ENCODE results near the gene ARHGAP9. TPM values are rescaled to one million over a fixed set of nuclear protein-coding genes. Genes with fewer than 3 reads are reported as not detected.
A peak's percentile ranks its signal among the peaks of the same experiment; 100 is the strongest.

ARHGAP9 gene
- total RNA-seq, 2 experiments from 2014 or later: 243 to 248 TPM

DNA sequence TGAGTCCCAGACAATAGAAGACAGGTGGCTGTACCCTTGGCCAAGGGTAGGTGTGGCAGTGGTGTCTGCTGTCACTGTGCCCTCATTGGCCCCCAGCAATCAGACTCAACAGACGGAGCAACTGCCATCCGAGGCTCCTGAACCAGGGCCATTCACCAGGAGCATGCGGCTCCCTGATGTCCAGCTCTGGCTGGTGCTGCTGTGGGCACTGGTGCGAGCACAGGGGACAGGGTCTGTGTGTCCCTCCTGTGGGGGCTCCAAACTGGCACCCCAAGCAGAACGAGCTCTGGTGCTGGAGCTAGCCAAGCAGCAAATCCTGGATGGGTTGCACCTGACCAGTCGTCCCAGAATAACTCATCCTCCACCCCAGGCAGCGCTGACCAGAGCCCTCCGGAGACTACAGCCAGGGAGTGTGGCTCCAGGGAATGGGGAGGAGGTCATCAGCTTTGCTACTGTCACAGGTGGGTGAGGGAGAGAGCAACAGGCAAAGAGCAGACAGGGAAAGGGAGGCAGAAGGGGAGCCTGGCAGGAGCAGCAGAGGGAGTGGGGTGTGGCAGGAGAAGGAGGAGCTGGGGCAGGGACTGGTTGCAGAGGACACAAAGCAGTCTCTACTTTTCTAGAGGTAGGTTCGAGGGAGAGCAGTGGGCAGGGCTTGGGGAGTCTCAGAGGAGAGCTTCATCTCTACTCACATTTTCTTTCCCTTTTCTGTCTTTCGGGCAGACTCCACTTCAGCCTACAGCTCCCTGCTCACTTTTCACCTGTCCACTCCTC lies 24.1 kb downstream of the ARHGAP9 start:
- Mint-ChIP-seq H3K27ac (peak overlapping the region; percentile 74), H3K9me3 (ENCODE audit: insufficient read depth) (no peaks in the 10 kb centered on the region), H3K4me3 (peak overlapping the region; percentile 65), H3K36me3 (ENCODE audit: low read depth) (no peaks in the 10 kb centered on the region), H3K4me1 (ENCODE audit: low read depth) (peaks cover 51% of the 10 kb centered on the region), H3K27me3 (ENCODE audit: low read depth) (peaks cover 5% of the 10 kb centered on the region)
- ChIA-PET POLR2A (no interaction called here), CTCF (interaction anchor here (0.6 to 7.1 kb wide), 46 partner anchors 9 to 242 kb away, joined by 3 to 145 read pairs (median 4); partner anchors contain the start of genes ARHGAP9, INHBC and SHMT2)
- ATAC-seq (no peak), DNase-seq (no peak)

DNA sequence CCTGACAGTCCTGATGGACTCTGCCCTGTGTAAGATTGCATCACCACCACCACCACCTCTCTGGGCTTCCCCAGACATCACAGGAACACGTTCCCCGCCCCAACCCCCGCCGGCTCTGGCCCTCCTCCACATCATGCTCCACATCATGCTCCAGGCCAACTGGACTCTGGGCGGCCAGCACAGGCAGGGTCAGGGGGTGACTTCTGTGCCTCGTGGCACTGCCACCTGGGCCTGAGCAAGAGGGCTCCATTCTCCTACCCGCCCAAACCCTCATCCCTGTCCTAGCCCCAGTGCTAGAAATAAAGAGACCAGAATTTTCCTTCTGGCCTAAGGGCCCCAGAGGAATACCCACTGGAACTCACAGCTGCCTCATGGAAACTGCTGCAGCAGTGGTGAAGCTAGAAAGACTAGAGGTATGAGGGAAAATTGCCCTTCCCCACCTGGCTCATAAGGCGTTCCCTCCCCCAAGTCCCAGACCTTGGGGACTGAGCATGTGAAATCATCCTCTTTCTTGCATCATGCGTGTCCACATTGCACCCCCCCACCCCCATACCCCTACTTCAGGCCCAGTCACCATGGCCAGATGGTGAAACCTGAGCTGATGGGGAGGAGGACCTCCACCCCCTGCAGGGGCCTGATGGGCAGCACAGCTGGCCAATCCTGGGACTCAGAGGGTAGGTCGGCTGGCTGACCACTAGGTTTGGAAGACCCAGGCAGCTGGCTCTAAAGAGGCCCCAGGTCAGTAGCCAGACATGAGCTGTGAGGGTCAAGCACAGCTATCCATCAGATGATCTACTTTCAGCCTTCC lies 24.9 kb downstream of the ARHGAP9 start, which contains the start of gene INHBE:
Gene INHBE (plus strand): TSS at position 742 of the 808 bp plus-strand sequence. CDS start 230 bp downstream, outside the sequence.
- Mint-ChIP-seq H3K9me3 (ENCODE audit: insufficient read depth) (no peaks in the 10 kb centered on the region), H3K27me3 (ENCODE audit: low read depth) (no peaks in the 10 kb centered on the region), H3K4me3 (peak within 1 kb of the TSS; percentile 65), H3K36me3 (ENCODE audit: low read depth) (no peaks in the 10 kb centered on the region), H3K4me1 (ENCODE audit: low read depth) (peaks cover 45% of the 10 kb centered on the region), H3K27ac (peak within 1 kb of the TSS; percentile 74)
- ATAC-seq (no peak), DNase-seq (no peak)
- ChIA-PET CTCF (interaction anchor here (0.8 to 7.1 kb wide), 35 partner anchors 9 to 241 kb away, joined by 3 to 145 read pairs (median 5); partner anchors contain the start of genes ARHGAP9, INHBC and SHMT2), POLR2A (interaction anchor here (1.0 kb wide), 1 partner anchor 25 kb away, joined by 3 read pairs; no protein-coding TSS in a partner anchor)

DNA sequence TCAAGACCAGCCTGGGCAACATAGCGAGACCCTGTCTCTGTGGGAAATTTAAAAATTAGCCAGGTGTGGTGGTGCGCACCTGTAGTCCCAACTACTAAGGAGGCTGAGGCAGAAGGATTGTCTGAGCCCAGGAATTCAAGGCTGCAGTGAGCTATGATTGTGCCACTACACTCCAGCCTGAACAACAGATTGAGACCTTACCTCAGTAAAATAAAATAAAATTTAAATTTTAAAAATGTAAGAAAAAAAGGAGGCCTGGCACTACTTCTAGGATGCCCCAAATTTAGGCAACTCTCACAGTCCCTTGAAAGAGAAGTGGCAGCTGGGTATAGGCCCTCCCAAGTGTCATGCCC lies 25.5 kb downstream of the ARHGAP9 start:
- no peak overlapping the region for H3K27ac Mint-ChIP-seq
- H3K4me1 Mint-ChIP-seq (ENCODE audit: low read depth): peaks cover 39% of the 10 kb centered on the region
- H3K27me3 Mint-ChIP-seq (ENCODE audit: low read depth): no peaks in the 10 kb centered on the region
- DNase-seq: no peak
- CTCF ChIA-PET: interaction anchor here (0.8 to 7.1 kb wide), 11 partner anchors 9 to 225 kb away, joined by 3 to 145 read pairs (median 8); partner anchors contain the start of gene SHMT2
- no peaks in the 10 kb centered on the region for H3K9me3 Mint-ChIP-seq (ENCODE audit: insufficient read depth)
- no peaks in the 10 kb centered on the region for H3K36me3 Mint-ChIP-seq (ENCODE audit: low read depth)
- no peak for ATAC-seq
- POLR2A ChIA-PET: interaction anchor here (0.7 to 1.0 kb wide), 2 partner anchors 24 to 28 kb away, joined by 3 to 4 read pairs; no protein-coding TSS in a partner anchor
- no peak overlapping the region for H3K4me3 Mint-ChIP-seq

GRCh38 chr12:57452937-57453509 lies 26.6 kb downstream of the ARHGAP9 start:
- H3K4me3 Mint-ChIP-seq: no peak overlapping the region
- H3K4me1 Mint-ChIP-seq (ENCODE audit: low read depth): peaks cover 30% of the 10 kb centered on the region
- ChIA-PET POLR2A (interaction anchor here (1.0 kb wide), 1 partner anchor 10 kb away, joined by 4 read pairs; no protein-coding TSS in a partner anchor), CTCF (interaction anchor here (0.7 to 7.1 kb wide), 38 partner anchors 8 to 240 kb away, joined by 3 to 145 read pairs (median 5); partner anchors contain the start of genes INHBC and SHMT2)
- no peak overlapping the region for H3K27ac Mint-ChIP-seq
- DNase-seq (peak; percentile 70), ATAC-seq (peak; percentile 54)
- H3K27me3 Mint-ChIP-seq (ENCODE audit: low read depth): no peaks in the 10 kb centered on the region
- no peaks in the 10 kb centered on the region for H3K9me3 Mint-ChIP-seq (ENCODE audit: insufficient read depth)
- no peaks in the 10 kb centered on the region for H3K36me3 Mint-ChIP-seq (ENCODE audit: low read depth)

DNA sequence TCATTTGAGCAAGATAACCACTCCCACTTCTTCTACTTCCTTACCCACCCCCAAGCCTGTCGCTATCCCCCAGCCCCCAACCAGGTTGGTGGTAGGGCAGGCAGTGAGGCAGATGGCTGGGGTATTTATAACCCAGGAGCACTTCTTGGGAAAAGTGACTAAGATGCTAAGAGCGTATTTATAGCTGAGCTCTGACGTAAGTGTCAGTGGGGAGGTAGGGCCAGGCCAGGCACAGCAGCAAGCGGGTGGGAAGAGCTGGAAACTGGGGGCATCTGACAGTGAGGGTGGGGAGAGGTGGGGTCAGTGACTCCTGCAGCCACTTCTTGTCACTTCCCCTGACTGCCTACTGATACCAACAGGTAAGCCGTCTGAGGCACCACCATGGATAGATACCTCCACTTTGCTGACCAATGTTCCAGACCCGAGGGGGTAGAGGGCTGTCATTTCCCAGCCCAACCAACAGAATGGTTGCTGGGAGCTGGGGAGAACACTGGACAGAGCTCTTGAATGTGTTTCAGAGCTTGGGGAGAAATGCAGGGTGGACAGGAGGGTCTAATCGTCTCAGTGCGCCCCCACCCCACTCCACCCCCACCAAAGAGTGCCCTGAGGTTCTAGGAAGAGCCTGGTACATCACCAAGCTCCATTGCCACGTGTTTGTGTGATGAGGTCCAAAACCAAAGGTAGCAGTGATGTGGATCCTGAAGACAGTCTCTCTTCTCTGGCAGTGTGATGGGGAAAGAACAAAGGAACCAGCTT lies 27.3 kb downstream of the ARHGAP9 start:
- Mint-ChIP-seq H3K27me3 (ENCODE audit: low read depth) (no peaks in the 10 kb centered on the region), H3K9me3 (ENCODE audit: insufficient read depth) (no peaks in the 10 kb centered on the region), H3K36me3 (ENCODE audit: low read depth) (no peaks in the 10 kb centered on the region), H3K27ac (no peak overlapping the region), H3K4me3 (no peak overlapping the region), H3K4me1 (ENCODE audit: low read depth) (peaks cover 28% of the 10 kb centered on the region)
- ChIA-PET CTCF (interaction anchor here (0.7 to 7.1 kb wide), 39 partner anchors 10 to 269 kb away, joined by 3 to 145 read pairs (median 5); partner anchors contain the start of gene INHBC), POLR2A (interaction anchor here (1.0 kb wide), 1 partner anchor 10 kb away, joined by 4 read pairs; no protein-coding TSS in a partner anchor)
- DNase-seq: no peak
- no peak for ATAC-seq

DNA sequence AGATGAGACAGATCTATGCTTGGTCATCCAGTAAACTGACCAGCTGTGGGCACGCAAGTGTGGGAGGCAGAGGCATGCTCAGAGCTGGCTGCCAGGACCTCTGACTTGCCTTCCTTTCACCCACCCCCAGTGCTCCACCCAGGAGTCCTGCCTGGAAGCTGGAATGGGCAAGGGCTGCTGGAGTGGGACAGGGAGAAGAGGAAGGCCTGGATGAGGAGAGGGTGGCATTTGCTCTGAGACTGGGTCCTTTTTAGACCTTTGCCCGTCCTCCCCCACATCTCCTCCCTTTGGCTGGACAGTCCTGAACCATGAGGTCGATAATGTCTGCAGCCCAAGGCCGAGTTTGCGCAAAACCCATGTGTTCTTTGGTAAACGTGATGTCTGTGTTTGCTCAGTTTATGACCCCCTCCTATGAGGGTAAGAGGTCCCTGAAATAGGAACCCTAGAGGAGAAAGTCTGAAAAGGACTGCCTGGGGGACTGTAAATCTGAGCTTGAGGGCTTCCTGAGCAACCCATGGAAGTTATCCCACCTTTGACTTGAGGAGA lies 28.4 kb downstream of the ARHGAP9 start:
- ATAC-seq (no peak), DNase-seq (no peak)
- H3K4me1 Mint-ChIP-seq (ENCODE audit: low read depth): peaks cover 25% of the 10 kb centered on the region
- CTCF ChIA-PET: interaction anchor here (1.0 to 7.1 kb wide), 9 partner anchors 19 to 268 kb away, joined by 3 to 145 read pairs (median 16); no protein-coding TSS in a partner anchor
- no peak overlapping the region for H3K27ac Mint-ChIP-seq
- H3K27me3 Mint-ChIP-seq (ENCODE audit: low read depth): no peaks in the 10 kb centered on the region
- POLR2A ChIA-PET: no interaction called here
- H3K4me3 Mint-ChIP-seq: no peak overlapping the region
- no peaks in the 10 kb centered on the region for H3K36me3 Mint-ChIP-seq (ENCODE audit: low read depth)
- no peaks in the 10 kb centered on the region for H3K9me3 Mint-ChIP-seq (ENCODE audit: insufficient read depth)

GRCh38 chr12:57450057-57450456 lies 29.6 kb downstream of the ARHGAP9 start:
- Mint-ChIP-seq H3K9me3 (ENCODE audit: insufficient read depth) (no peaks in the 10 kb centered on the region), H3K36me3 (ENCODE audit: low read depth) (no peaks in the 10 kb centered on the region), H3K27me3 (ENCODE audit: low read depth) (no peaks in the 10 kb centered on the region), H3K4me1 (ENCODE audit: low read depth) (peaks cover 13% of the 10 kb centered on the region), H3K4me3 (no peak overlapping the region), H3K27ac (no peak overlapping the region)
- no peak for DNase-seq
- CTCF ChIA-PET: interaction anchor here (1.0 to 7.1 kb wide), 3 partner anchors 8 to 188 kb away, joined by 3 to 145 read pairs (median 40); partner anchors contain the start of gene GLI1
- ATAC-seq: no peak
- POLR2A ChIA-PET: interaction anchor here (1.3 kb wide), 1 partner anchor 9 kb away, joined by 5 read pairs; no protein-coding TSS in a partner anchor

GRCh38 chr12:57449375-57449774 lies 30.3 kb downstream of the ARHGAP9 start:
- H3K4me1 Mint-ChIP-seq (ENCODE audit: low read depth): peaks cover 7% of the 10 kb centered on the region
- ChIA-PET POLR2A (interaction anchor here (0.6 kb wide), 1 partner anchor 19 kb away, joined by 3 read pairs; no protein-coding TSS in a partner anchor), CTCF (interaction anchor here (7.0 kb wide), 1 partner anchor 9 kb away, joined by 40 read pairs; the partner anchor contains the start of gene GLI1)
- no peaks in the 10 kb centered on the region for H3K36me3 Mint-ChIP-seq (ENCODE audit: low read depth)
- no peak overlapping the region for H3K27ac Mint-ChIP-seq
- H3K4me3 Mint-ChIP-seq: no peak overlapping the region
- no peaks in the 10 kb centered on the region for H3K9me3 Mint-ChIP-seq (ENCODE audit: insufficient read depth)
- no peaks in the 10 kb centered on the region for H3K27me3 Mint-ChIP-seq (ENCODE audit: low read depth)
- DNase-seq (no peak), ATAC-seq (no peak)

GRCh38 chr12:57448669-57449068 lies 31.0 kb downstream of the ARHGAP9 start:
- ATAC-seq: no peak
- Mint-ChIP-seq H3K4me3 (no peak overlapping the region), H3K36me3 (ENCODE audit: low read depth) (no peaks in the 10 kb centered on the region), H3K9me3 (ENCODE audit: insufficient read depth) (no peaks in the 10 kb centered on the region), H3K27me3 (ENCODE audit: low read depth) (no peaks in the 10 kb centered on the region), H3K27ac (no peak overlapping the region), H3K4me1 (ENCODE audit: low read depth) (peaks cover 7% of the 10 kb centered on the region)
- ChIA-PET POLR2A (interaction anchor here (0.6 kb wide), 1 partner anchor 18 kb away, joined by 3 read pairs; no protein-coding TSS in a partner anchor), CTCF (interaction anchor here (7.0 kb wide), 1 partner anchor 10 kb away, joined by 40 read pairs; the partner anchor contains the start of gene GLI1)
- DNase-seq: no peak

DNA sequence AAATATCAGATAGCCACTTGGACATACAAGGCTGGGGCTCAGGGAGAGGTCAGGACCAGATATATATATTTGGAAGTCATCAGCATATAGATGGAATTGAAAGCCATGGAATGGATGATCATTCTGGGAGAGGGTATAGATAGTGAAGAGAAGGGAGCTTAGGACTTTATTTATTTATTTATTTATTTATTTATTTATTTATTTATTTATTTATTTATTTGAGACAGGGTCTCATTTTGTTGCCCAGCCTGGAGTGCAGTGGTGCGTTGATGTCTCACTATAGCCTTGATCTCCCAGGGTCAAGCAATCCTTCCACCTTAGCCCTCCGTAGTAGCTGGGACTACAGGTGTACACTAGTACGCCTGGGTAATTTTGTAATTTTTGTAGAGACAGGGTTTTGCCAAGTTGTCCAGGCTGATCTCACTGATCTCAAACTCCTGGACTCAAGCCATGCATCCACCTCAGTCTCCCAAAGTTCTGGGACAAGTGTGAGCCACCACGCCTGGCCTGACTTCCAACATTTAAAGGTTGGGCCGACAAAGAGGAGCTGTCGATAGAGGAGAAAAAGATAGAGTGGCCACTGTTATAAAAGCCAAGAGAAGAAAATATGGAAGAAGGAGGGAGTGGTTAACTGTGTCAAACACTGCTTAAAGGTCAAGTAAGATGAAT lies 33.2 kb downstream of the ARHGAP9 start:
- ChIA-PET CTCF (interaction anchor here (1.4 to 7.0 kb wide), 3 partner anchors 9 to 138 kb away, joined by 5 to 40 read pairs (median 17); partner anchors contain the start of gene GLI1), POLR2A (no interaction called here)
- peaks cover 4% of the 10 kb centered on the region for H3K9me3 Mint-ChIP-seq (ENCODE audit: insufficient read depth)
- H3K4me1 Mint-ChIP-seq (ENCODE audit: low read depth): no peaks in the 10 kb centered on the region
- no peak for DNase-seq
- no peak overlapping the region for H3K4me3 Mint-ChIP-seq
- H3K27me3 Mint-ChIP-seq (ENCODE audit: low read depth): no peaks in the 10 kb centered on the region
- no peak for ATAC-seq
- peaks cover 3% of the 10 kb centered on the region for H3K36me3 Mint-ChIP-seq (ENCODE audit: low read depth)
- H3K27ac Mint-ChIP-seq: no peak overlapping the region

Data from activated CD8-positive, alpha-beta T cell treated with anti-CD3 and anti-CD28 coated beads, Interleukin-2, amount 10 ng/mL, durations not matched to agents 7 days and 5 days (primary cell).